ENCODE results near the gene DCLK1.

DCLK1 gene

GRCh38 chr13:36068566-36068965 is 62.6 kb downstream of the DCLK1 start:
- no peaks in the 10 kb centered on the region for H3K27me3 ChIP-seq (replicated peaks; ENCODE audit: control insufficient read depth, insufficient read depth, low read length)
- no peak for DNase-seq (ENCODE audit: extremely low read depth, insufficient read length)
- no peak for TF ChIP-seq CTCF (IDR thresholded peaks at IDR 0.05; ENCODE audit: insufficient read depth, low read length, poor library complexity, severe bottlenecking)
- no peaks in the 10 kb centered on the region for H3K36me3 ChIP-seq (ENCODE audit: control insufficient read depth, insufficient read depth, low read length)
- no peak overlapping the region for H3K4me3 ChIP-seq (replicated peaks; ENCODE audit: low read depth, low read length)

GRCh38 chr13:36067746-36068381 is 63.3 kb downstream of the DCLK1 start:
- no peaks in the 10 kb centered on the region for H3K27me3 ChIP-seq (replicated peaks; ENCODE audit: control insufficient read depth, insufficient read depth, low read length)
- no peak for DNase-seq (ENCODE audit: extremely low read depth, insufficient read length)
- H3K4me3 ChIP-seq (replicated peaks; ENCODE audit: low read depth, low read length): no peak overlapping the region
- H3K36me3 ChIP-seq (ENCODE audit: control insufficient read depth, insufficient read depth, low read length): no peaks in the 10 kb centered on the region
- TF ChIP-seq CTCF (IDR thresholded peaks at IDR 0.05; ENCODE audit: insufficient read depth, low read length, poor library complexity, severe bottlenecking): no peak

- no peaks in the 10 kb centered on the region for H3K27me3 ChIP-seq (replicated peaks; ENCODE audit: control insufficient read depth, insufficient read depth, low read length)
- H3K36me3 ChIP-seq (ENCODE audit: control insufficient read depth, insufficient read depth, low read length): no peaks in the 10 kb centered on the region
- no peak overlapping the region for H3K4me3 ChIP-seq (replicated peaks; ENCODE audit: low read depth, low read length)
- no peak for TF ChIP-seq CTCF (IDR thresholded peaks at IDR 0.05; ENCODE audit: insufficient read depth, low read length, poor library complexity, severe bottlenecking)
- no peak for DNase-seq (ENCODE audit: extremely low read depth, insufficient read length)
Observed at GRCh38 chr13:36062249-36062648, 68.9 kb downstream of the DCLK1 start.

- H3K27me3 ChIP-seq (replicated peaks; ENCODE audit: control insufficient read depth, insufficient read depth, low read length): no peaks in the 10 kb centered on the region
- no peak for DNase-seq (ENCODE audit: extremely low read depth, insufficient read length)
- H3K36me3 ChIP-seq (ENCODE audit: control insufficient read depth, insufficient read depth, low read length): no peaks in the 10 kb centered on the region
- no peak for TF ChIP-seq CTCF (IDR thresholded peaks at IDR 0.05; ENCODE audit: insufficient read depth, low read length, poor library complexity, severe bottlenecking)
- no peak overlapping the region for H3K4me3 ChIP-seq (replicated peaks; ENCODE audit: low read depth, low read length)
Observed at GRCh38 chr13:36061621-36062020, 69.6 kb downstream of the DCLK1 start.

- no peak for TF ChIP-seq CTCF (IDR thresholded peaks at IDR 0.05; ENCODE audit: insufficient read depth, low read length, poor library complexity, severe bottlenecking)
- no peak for DNase-seq (ENCODE audit: extremely low read depth, insufficient read length)
- Histone ChIP-seq H3K27me3 (replicated peaks; ENCODE audit: control insufficient read depth, insufficient read depth, low read length) (no peaks in the 10 kb centered on the region), H3K36me3 (ENCODE audit: control insufficient read depth, insufficient read depth, low read length) (no peaks in the 10 kb centered on the region), H3K4me3 (replicated peaks; ENCODE audit: low read depth, low read length) (no peak overlapping the region)
Observed at GRCh38 chr13:36061054-36061453, 70.1 kb downstream of the DCLK1 start.

- no peaks in the 10 kb centered on the region for H3K36me3 ChIP-seq (ENCODE audit: control insufficient read depth, insufficient read depth, low read length)
- DNase-seq (ENCODE audit: extremely low read depth, insufficient read length): no peak
- no peak for TF ChIP-seq CTCF (IDR thresholded peaks at IDR 0.05; ENCODE audit: insufficient read depth, low read length, poor library complexity, severe bottlenecking)
- no peak overlapping the region for H3K4me3 ChIP-seq (replicated peaks; ENCODE audit: low read depth, low read length)
- no peaks in the 10 kb centered on the region for H3K27me3 ChIP-seq (replicated peaks; ENCODE audit: control insufficient read depth, insufficient read depth, low read length)
Observed at GRCh38 chr13:36059321-36059720, 71.9 kb downstream of the DCLK1 start.

Measured in GM06990 (cell line).